Fibroblast of lung (primary cell): ENCODE measurements around the gene KCNJ4.

Experiments used
- CTCF ChIP-seq, 2 donors: IDR thresholded peaks in 1 of 2; conservative IDR thresholded peaks in 1 of 2; 1 replicate in 1 of 2; 2 replicates in 1 of 2; pipeline ENCODE4 v1.5.1; 2011 to 2012; ENCODE audit warnings: low read length in 2 of 2, control low read depth in 1 of 2, inconsistent platforms in 1 of 2, low read depth in 1 of 2, mild to moderate bottlenecking in 1 of 2
- EZH2 ChIP-seq: IDR thresholded peaks from 2 replicates; pipeline ENCODE4 v1.5.1; 2012; ENCODE audit warnings: low read length, control low read depth, mild to moderate bottlenecking; ENCODE audit errors: missing control alignments

GRCh38 chr22:38415561-38416321 is 39.3 kb downstream of the KCNJ4 start:
- no peak for TF ChIP-seq EZH2
- no peak for TF ChIP-seq CTCF (conservative IDR thresholded peaks at IDR 0.05 in 1 of 2, IDR thresholded peaks at IDR 0.05 in 1 of 2; ENCODE audit: low read depth in 1 of 2, low read length in 2 of 2)
